Measurements from ENCODE around the gene NPIPB5.
"Not testable (repeated sequence)": the region's sequence is repeated elsewhere in the genome, so short reads cannot be mapped to it uniquely, and the experiment has no call there.

Gene NPIPB5

DNA sequence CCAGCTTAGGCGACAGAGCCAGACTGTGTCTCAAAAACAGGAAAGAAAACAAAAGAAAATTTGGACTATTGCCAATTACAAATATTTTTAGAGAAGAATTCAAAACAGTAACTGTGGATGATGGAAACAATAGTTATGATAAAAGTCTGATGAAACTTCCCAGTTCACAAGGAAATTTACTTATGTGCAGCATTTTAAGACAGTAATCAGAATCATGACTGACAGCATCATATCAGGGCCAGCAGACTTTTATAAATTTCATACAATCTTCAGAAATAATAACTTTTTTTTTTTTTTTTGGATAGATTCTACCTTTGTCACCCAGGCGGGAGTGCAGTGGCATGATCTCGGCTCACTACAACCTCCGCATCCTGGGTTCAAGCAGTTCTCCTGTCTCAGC is at the start of gene NPIPB5:
Gene NPIPB5, plus strand, starts transcription at position 301 of the 400 bp plus-strand sequence. CDS start 2,911 bp downstream, outside the sequence.
- DNase-seq, result not testable (repeated sequence)

GRCh38 chr16:22468846-22469245 is 41.8 kb upstream of the NPIPB5 start:
- not testable (repeated sequence) for DNase-seq

GRCh38 chr16:22537996-22538395 is 27.3 kb downstream of the NPIPB5 start:
- not testable (repeated sequence) for DNase-seq

DNA sequence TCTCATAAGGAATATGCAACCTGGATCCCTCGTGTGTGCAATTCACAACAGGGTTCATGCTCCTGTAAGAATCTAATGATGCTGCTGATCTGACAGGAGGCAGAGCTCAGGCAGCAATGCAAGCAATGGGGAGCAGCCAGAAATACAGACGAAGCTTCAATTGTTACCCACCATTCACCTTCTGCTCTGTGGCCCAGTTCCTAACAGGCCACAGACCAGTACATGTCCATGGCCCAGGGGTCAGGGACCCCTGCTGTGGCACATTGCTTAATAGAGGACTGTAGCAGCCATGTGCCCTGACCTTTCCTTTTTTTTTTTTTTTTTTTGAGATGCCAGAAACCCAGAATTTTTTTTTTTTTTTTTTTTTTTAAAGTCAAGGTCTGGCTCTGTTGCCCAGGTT is 34.1 kb downstream of the NPIPB5 start:
- DNase-seq, result not testable (repeated sequence)

GRCh38 chr16:22546630-22547029 is 35.9 kb downstream of the NPIPB5 start:
- not testable (repeated sequence) for DNase-seq

GRCh38 chr16:22547170-22547765 is 36.6 kb downstream of the NPIPB5 start:
- not testable (repeated sequence) for DNase-seq

GRCh38 chr16:22549853-22550252 is 39.2 kb downstream of the NPIPB5 start:
- DNase-seq, result not testable (repeated sequence)

DNA sequence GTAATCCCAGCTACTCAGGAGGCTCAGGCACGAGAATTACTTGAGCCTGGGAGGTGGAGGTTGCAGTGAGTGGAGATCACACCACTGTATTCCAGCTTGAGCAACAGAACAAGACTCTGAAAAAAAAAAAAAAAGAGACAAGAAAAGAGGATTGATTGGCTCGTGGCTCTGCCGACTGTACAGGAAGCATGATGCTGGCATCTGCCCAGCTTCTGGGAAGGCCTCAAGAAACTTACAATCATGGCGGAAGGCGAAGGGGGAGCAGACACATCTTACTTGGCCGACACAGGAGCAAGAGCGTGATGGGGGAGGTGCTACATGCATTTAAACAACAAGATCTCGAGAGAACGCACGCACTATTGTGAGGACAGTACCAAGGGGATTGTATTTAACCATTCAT is 40.5 kb downstream of the NPIPB5 start:
- DNase-seq, result not testable (repeated sequence)

DNA sequence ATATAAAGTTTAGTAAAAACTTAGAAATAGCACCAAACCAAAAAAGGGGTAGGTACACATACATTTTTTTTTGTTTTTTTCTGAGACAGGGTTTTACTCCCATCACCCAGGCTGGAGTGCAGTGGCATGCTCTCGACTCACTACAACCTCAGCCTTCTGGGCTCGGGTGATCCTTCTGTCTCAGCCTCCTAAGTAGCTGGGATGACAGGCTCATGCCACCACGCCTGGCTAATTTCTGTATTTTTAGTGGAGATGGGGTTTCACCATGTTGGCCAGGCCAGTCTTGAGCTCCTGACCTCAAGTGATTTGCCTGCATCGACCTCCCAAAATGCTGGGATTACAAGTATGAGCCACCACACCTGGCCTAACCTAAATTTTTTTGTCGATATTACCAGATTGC is 41.0 kb downstream of the NPIPB5 start:
- DNase-seq, result not testable (repeated sequence)

DNA sequence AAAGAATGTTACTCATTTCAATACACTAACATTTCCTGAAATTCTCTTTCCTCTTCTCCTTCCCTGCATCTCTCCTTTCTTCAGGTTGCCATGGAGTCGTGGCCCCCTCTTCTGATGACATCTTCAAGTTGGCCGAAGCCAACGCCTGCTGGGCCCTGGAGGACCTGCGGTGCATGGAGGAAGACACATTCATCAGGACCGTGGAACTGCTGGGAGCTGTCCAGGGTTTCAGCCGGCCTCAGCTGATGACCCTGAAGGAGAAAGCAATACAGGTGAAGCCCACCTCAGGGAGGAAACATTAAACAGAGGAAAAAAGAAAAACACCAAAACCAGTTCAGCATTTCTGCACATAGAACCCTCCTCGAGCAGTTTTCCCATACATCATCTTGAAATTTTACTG is 46.1 kb downstream of the NPIPB5 start:
- not testable (repeated sequence) for DNase-seq

All from inflammatory macrophage treated with lipopolysaccharide for 4 hours (primary cell).